Endodermal cell (in vitro differentiated cells): ENCODE results near the gene FGFRL1. TPM values are rescaled to one million over a fixed set of nuclear protein-coding genes. Genes with fewer than 3 reads are reported as not detected.

Source experiments
- DNase-seq: peaks from one replicate; pipeline ENCODE4 v3.0.0-alpha.2; 2017
- H3K27ac ChIP-seq: 2 replicates; pipeline ENCODE4 v1.5.1; 2013; ENCODE audit warnings: mild to moderate bottlenecking, low read depth, low read length, moderate library complexity
- H3K27me3 ChIP-seq: 2 replicates; pipeline ENCODE4 v1.6.1; 2013; ENCODE audit warnings: mild to moderate bottlenecking, low read length, moderate library complexity; ENCODE audit not compliant: insufficient read depth, control insufficient read depth, poor library complexity, severe bottlenecking
- H3K36me3 ChIP-seq: 2 replicates; pipeline ENCODE4 v1.7.0; 2013; ENCODE audit warnings: mild to moderate bottlenecking, low read length, moderate library complexity; ENCODE audit not compliant: control insufficient read depth, insufficient read depth
- H3K4me1 ChIP-seq: one replicate; pipeline ENCODE4 v1.7.0; 2013; ENCODE audit warnings: low read length; ENCODE audit not compliant: control insufficient read depth, insufficient read depth
- H3K4me3 ChIP-seq: 2 replicates; pipeline ENCODE4 v1.5.1; 2013; ENCODE audit warnings: mild to moderate bottlenecking, low read length, moderate library complexity
- H3K9ac ChIP-seq: 2 replicates; pipeline ENCODE4 v1.6.1; 2013; ENCODE audit warnings: mild to moderate bottlenecking, low read length, moderate library complexity; ENCODE audit not compliant: poor library complexity, severe bottlenecking; ENCODE audit errors: extremely low read depth
- H3K9me3 ChIP-seq: 2 replicates; pipeline ENCODE4 v1.6.1; 2013; ENCODE audit warnings: mild to moderate bottlenecking, low read length, moderate library complexity; ENCODE audit not compliant: control insufficient read depth
- H3K27ac Mint-ChIP-seq: 2 replicates; pipeline ENCODE4 v1.8.0; 2020; ENCODE audit warnings: mixed read lengths
- H3K27me3 Mint-ChIP-seq: 2 replicates; pipeline ENCODE4 v1.8.0; 2021; ENCODE audit warnings: mild to moderate bottlenecking, mixed read lengths; ENCODE audit not compliant: insufficient read depth
- H3K36me3 Mint-ChIP-seq: 2 replicates; pipeline ENCODE4 v1.8.0; 2020; ENCODE audit warnings: low read depth, mixed read lengths
- H3K4me1 Mint-ChIP-seq: 2 replicates; pipeline ENCODE4 v1.8.0; 2020; ENCODE audit warnings: mixed read lengths
- H3K4me3 Mint-ChIP-seq: 2 replicates; pipeline ENCODE4 v1.8.0; 2020; ENCODE audit warnings: mild to moderate bottlenecking, moderate library complexity, mixed read lengths
- H3K9me3 Mint-ChIP-seq: 2 replicates; pipeline ENCODE4 v1.8.0; 2020; ENCODE audit warnings: mild to moderate bottlenecking, mixed read lengths
- WGBS, 2 experiments: methylation state at CpG; one replicate each; pipeline versions ENCODE4 v1.1.5 to v1.1.7; 2013; ENCODE audit warnings: missing lambda C conversion rate in 2 of 2, mixed read lengths in 1 of 2; ENCODE audit not compliant: insufficient coverage in 1 of 2, insufficient read length in 1 of 2; 5-methylcytosine and 5-hydroxymethylcytosine counted together
- total RNA-seq, 2 donors: library from RNA; stranded (reverse); fragmentation: NEBNext Ultra II Directional in 1 of 2; extraction: Animal tissue kit (Norgen Biotek cat#: 25700) in 1 of 2; gene quantifications; 2 replicates in 1 of 2; 3 replicates in 1 of 2; pipeline ENCODE4 v1.2.1, GENCODE V29; 2021
- TF ChIP-seq, protein P1 (sequence below): fragments of 200-600 bp; sonication (generic); conservative IDR thresholded peaks from 2 replicates; pipeline ENCODE4 v1.5.0; 2021; ENCODE audit warnings: antibody characterized with exemption, mild to moderate bottlenecking

FGFRL1 gene
- total RNA-seq, 2 donors from 2014 or later: 51.0 to 93.3 TPM

DNA sequence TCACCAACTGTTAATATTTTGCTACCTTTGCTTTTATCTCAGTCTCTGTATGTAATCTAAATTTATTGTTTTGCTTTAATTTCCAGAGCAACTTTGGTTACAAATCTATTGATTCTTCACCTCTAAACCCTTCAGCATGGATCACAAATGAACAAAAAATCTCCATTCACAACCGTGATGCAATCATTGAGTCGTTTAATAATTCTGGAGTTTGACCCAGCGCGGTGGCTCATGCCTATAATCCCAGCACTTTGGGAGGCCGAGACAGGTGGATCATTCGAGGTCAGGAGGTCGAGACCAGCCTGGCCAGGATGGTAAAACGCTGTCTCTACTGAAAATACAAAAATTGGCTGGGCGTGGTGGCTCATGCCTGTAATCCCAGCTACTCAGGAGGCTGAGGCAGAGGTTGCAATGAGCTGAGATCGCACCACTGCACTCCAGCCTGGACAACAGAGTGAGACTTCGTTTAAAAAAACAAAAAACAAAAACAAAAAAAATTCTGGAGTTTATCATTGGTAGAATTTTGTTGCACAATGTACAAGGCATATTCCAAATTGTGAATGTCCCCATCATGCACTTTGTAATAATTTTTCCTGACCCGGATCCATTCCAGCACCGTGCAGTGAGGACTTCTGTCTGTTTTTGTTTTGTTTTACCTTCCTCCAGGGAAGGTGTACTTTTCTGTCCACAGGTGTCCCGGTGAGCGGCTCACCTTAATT, 26.9 kb upstream of the FGFRL1 start:
- no peak for DNase-seq
- peak overlapping the region; percentile 76 for H3K4me3 Mint-ChIP-seq
- Histone ChIP-seq H3K4me1 (no peaks in the 10 kb centered on the region), H3K27me3 (peaks cover 10% of the 10 kb centered on the region), H3K9ac (no peak overlapping the region), H3K27ac (no peak overlapping the region), H3K4me3 (no peak overlapping the region), H3K36me3 (no peaks in the 10 kb centered on the region), H3K9me3 (no peaks in the 10 kb centered on the region)
- no peak overlapping the region for H3K27ac Mint-ChIP-seq
- WGBS, 2 experiments: 85 to 88% methylated on average over 13 to 15 of the region's 15 CpGs
- TF ChIP-seq, protein P1, sequence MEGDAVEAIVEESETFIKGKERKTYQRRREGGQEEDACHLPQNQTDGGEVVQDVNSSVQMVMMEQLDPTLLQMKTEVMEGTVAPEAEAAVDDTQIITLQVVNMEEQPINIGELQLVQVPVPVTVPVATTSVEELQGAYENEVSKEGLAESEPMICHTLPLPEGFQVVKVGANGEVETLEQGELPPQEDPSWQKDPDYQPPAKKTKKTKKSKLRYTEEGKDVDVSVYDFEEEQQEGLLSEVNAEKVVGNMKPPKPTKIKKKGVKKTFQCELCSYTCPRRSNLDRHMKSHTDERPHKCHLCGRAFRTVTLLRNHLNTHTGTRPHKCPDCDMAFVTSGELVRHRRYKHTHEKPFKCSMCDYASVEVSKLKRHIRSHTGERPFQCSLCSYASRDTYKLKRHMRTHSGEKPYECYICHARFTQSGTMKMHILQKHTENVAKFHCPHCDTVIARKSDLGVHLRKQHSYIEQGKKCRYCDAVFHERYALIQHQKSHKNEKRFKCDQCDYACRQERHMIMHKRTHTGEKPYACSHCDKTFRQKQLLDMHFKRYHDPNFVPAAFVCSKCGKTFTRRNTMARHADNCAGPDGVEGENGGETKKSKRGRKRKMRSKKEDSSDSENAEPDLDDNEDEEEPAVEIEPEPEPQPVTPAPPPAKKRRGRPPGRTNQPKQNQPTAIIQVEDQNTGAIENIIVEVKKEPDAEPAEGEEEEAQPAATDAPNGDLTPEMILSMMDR: no peak
- H3K36me3 Mint-ChIP-seq: peaks cover under 1% of the 10 kb centered on the region
- no peaks in the 10 kb centered on the region for H3K9me3 Mint-ChIP-seq
- peaks cover 4% of the 10 kb centered on the region for H3K27me3 Mint-ChIP-seq
- H3K4me1 Mint-ChIP-seq: peaks cover 10% of the 10 kb centered on the region

DNA sequence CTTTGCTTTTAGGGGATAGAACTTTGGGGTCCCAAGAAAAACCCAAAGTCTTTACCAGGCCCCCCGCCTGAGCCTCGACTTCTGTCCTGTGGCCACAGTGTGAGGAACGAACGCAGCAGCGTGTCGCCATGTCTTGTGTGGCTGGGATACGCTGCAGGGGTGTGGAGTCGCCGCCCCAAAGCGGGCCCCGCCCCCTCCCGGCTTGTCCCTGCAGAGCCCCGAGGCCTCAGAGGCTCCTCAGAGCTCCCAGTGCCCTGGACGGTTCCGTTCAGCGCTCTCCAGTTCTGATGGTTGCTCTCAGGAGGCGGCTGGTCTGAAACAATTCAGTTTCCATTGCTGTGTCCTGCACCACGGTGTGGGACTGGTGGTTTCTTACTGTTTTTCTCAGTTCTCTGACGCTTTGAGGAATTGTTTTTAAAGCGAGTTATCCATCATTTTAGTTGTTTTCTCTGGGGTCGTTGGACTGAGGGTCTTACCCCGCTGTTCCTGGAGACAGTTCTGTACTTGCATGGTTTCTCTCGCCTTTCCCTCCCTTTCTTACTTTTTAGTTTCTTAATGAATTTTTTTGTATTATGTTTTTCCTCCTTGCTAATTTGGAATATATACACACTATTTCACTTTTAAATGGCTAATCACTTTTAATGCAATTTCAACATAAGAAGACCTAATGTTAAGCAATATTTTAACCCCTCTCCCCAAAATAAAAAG, 26.1 kb upstream of the FGFRL1 start:
- WGBS, 2 experiments: 35 to 39% methylated on average over 17 to 23 of the region's 23 CpGs

DNA sequence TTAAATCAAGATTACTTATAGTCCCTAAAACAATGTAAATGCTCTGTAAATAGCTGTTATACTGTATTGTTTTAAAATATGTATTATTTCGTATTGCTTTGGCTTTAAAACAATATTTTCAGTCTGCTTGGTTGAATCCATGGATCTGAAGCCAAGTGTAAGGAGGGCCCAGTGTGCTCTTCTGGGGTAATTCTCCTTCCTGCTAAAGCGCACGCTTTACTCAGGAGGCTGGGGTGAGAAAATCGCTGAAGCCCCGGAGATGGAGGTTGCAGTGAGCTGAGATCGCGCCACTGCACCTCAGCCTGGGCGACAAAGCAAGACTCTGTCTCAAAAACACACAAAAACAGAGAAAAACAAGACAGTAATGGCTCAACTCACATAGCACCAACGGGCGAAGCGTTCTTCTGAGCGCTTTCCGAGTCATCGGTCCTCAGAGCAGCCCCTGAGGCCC, 25.0 kb upstream of the FGFRL1 start:
- Mint-ChIP-seq H3K4me3 (peak overlapping the region; percentile 76), H3K36me3 (peaks cover 2% of the 10 kb centered on the region), H3K4me1 (peaks cover 10% of the 10 kb centered on the region), H3K9me3 (no peaks in the 10 kb centered on the region), H3K27ac (peak overlapping the region; percentile 69), H3K27me3 (peaks cover 4% of the 10 kb centered on the region)
- Histone ChIP-seq H3K9me3 (no peaks in the 10 kb centered on the region), H3K27me3 (peaks cover 10% of the 10 kb centered on the region), H3K4me1 (no peaks in the 10 kb centered on the region), H3K4me3 (peak overlapping the region; percentile 78), H3K36me3 (no peaks in the 10 kb centered on the region), H3K9ac (peak overlapping the region; percentile 5), H3K27ac (no peak overlapping the region)
- 28 to 35% methylated on average over 5 to 14 of the region's 14 CpGs for WGBS, 2 experiments
- TF ChIP-seq, protein P1: no peak
- no peak for DNase-seq

More for the DNA sequence above, 26.1 kb upstream of the FGFRL1 start:
- H3K27me3 Mint-ChIP-seq: peaks cover 4% of the 10 kb centered on the region
- TF ChIP-seq, protein P1: peak; percentile 34
- DNase-seq: peak; percentile 92
- H3K4me1 ChIP-seq: no peaks in the 10 kb centered on the region
- no peak overlapping the region for H3K27ac Mint-ChIP-seq
- H3K36me3 ChIP-seq: no peaks in the 10 kb centered on the region
- H3K9ac ChIP-seq: no peak overlapping the region
- no peaks in the 10 kb centered on the region for H3K9me3 ChIP-seq
- H3K4me3 ChIP-seq: no peak overlapping the region
- H3K36me3 Mint-ChIP-seq: peaks cover 2% of the 10 kb centered on the region
- H3K27ac ChIP-seq: no peak overlapping the region
- no peaks in the 10 kb centered on the region for H3K9me3 Mint-ChIP-seq
- H3K4me3 Mint-ChIP-seq: peak overlapping the region; percentile 76
- peaks cover 10% of the 10 kb centered on the region for H3K27me3 ChIP-seq
- H3K4me1 Mint-ChIP-seq: peaks cover 10% of the 10 kb centered on the region
